ENCODE results near the gene PRKCE.

- TF ChIP-seq, protein P1, sequence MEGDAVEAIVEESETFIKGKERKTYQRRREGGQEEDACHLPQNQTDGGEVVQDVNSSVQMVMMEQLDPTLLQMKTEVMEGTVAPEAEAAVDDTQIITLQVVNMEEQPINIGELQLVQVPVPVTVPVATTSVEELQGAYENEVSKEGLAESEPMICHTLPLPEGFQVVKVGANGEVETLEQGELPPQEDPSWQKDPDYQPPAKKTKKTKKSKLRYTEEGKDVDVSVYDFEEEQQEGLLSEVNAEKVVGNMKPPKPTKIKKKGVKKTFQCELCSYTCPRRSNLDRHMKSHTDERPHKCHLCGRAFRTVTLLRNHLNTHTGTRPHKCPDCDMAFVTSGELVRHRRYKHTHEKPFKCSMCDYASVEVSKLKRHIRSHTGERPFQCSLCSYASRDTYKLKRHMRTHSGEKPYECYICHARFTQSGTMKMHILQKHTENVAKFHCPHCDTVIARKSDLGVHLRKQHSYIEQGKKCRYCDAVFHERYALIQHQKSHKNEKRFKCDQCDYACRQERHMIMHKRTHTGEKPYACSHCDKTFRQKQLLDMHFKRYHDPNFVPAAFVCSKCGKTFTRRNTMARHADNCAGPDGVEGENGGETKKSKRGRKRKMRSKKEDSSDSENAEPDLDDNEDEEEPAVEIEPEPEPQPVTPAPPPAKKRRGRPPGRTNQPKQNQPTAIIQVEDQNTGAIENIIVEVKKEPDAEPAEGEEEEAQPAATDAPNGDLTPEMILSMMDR (conservative IDR thresholded peaks at IDR 0.05; ENCODE audit: low read depth, low read length) = no peak
- no peak for TF ChIP-seq EZH2 (IDR thresholded peaks at IDR 0.05; ENCODE audit: borderline replicate concordance, low read depth, low read length, poor library complexity, severe bottlenecking)
These were observed 10.4 kb downstream of the PRKCE start for GRCh38 chr2:45661828-45662227.
